ENCODE measurements around the gene ZBTB20. TPM values are rescaled to one million over a fixed set of nuclear protein-coding genes. Genes with fewer than 3 reads are reported as not detected.

Gene ZBTB20
- total RNA-seq, 1 experiment from 2014 or later = 26.5 TPM

DNA sequence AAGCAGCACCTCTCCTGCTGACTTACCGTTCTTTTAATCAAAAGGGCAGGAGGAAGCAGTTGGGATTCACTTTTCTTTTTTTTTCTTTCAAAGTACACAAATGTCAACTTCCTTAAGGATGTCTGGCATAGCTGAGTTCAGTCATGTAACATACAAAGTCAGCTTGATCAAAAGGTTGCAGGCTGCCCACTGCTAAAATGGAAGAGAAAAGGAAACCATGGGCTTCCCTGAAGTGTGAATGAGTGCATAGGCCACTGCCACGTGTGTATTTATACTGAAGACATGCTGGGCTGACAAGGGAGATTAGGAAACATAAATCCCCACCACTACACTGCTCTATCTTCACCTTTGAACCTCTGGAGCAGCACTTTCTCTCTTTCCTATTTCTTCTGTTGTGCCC lies 540.8 kb downstream of the ZBTB20 start:
- TF ChIP-seq, protein P1, sequence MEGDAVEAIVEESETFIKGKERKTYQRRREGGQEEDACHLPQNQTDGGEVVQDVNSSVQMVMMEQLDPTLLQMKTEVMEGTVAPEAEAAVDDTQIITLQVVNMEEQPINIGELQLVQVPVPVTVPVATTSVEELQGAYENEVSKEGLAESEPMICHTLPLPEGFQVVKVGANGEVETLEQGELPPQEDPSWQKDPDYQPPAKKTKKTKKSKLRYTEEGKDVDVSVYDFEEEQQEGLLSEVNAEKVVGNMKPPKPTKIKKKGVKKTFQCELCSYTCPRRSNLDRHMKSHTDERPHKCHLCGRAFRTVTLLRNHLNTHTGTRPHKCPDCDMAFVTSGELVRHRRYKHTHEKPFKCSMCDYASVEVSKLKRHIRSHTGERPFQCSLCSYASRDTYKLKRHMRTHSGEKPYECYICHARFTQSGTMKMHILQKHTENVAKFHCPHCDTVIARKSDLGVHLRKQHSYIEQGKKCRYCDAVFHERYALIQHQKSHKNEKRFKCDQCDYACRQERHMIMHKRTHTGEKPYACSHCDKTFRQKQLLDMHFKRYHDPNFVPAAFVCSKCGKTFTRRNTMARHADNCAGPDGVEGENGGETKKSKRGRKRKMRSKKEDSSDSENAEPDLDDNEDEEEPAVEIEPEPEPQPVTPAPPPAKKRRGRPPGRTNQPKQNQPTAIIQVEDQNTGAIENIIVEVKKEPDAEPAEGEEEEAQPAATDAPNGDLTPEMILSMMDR (conservative IDR thresholded peaks at IDR 0.05) = no peak
- no peak for DNase-seq
- BruUV-seq (replicated peaks) = no TSS peak
- no peak overlapping the region for H3K4me3 ChIP-seq
- ChIA-PET POLR2A (ENCODE audit: unreplicated experiment) (no interaction called here), CTCF (no interaction called here)
- no peaks in the 10 kb centered on the region for H3K9me2 ChIP-seq (ENCODE audit: insufficient read depth)
- intact Hi-C loops (cut with micrococcal nuclease; ENCODE audit: unreplicated experiment) = no loop called here
- H3F3A ChIP-seq (ENCODE audit: insufficient read depth, low read depth) = peaks cover 8% of the 10 kb centered on the region
- no peaks in the 10 kb centered on the region for H3K9me3 ChIP-seq (ENCODE audit: insufficient read depth, low read depth)
- peaks cover 9% of the 10 kb centered on the region; the same call in 1 of the 2 replicates for H3K36me3 ChIP-seq (ENCODE audit: low read depth)
- no peaks in the 10 kb centered on the region for H3K27me3 ChIP-seq (ENCODE audit: insufficient read depth, low read depth)
- peaks cover 15% of the 10 kb centered on the region; the same call in 1 of the 2 replicates for H3K79me2 ChIP-seq (ENCODE audit: low read depth)
- H3K27ac ChIP-seq = no peak overlapping the region
- peaks cover 21% of the 10 kb centered on the region for H3K4me1 ChIP-seq (replicated peaks; ENCODE audit: insufficient read depth)
- H2AFZ ChIP-seq = no peak overlapping the region
- H4K20me1 ChIP-seq (ENCODE audit: insufficient read depth) = no peaks in the 10 kb centered on the region; the same call in 1 of the 2 replicates
- no peak overlapping the region for H3K4me2 ChIP-seq

DNA sequence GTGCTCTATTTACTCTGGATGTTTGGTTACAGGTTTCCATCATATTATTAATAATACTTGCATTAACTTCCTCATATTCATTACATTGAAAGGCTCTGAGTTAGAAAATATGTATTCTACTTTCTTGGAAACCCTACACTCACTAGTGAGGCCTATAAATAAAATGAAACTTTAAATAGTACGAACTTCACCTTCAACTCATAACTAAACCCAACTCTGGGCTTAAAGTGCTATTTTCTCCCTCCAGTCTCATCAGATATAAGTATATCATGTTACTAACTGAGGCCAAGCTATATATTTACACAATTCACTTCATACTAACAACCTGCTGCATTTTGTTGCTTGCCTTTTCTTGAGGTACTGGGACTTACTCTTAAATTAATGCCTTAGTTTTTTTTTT lies 546.5 kb downstream of the ZBTB20 start:
- H3F3A ChIP-seq (ENCODE audit: insufficient read depth, low read depth) = no peaks in the 10 kb centered on the region; the same call in 1 of the 2 replicates
- H3K27ac ChIP-seq = no peak overlapping the region
- no peak for DNase-seq
- no peaks in the 10 kb centered on the region for H3K27me3 ChIP-seq (ENCODE audit: insufficient read depth, low read depth)
- POLR2A ChIA-PET (ENCODE audit: unreplicated experiment) = interaction anchor here (0.7 kb wide), 1 partner anchor 133 kb away, joined by 6 read pairs; no protein-coding TSS in a partner anchor
- H3K9me3 ChIP-seq (ENCODE audit: insufficient read depth, low read depth) = no peaks in the 10 kb centered on the region
- CTCF ChIA-PET = interaction anchor here (0.7 kb wide), 1 partner anchor 1215 kb away, joined by 4 read pairs; no protein-coding TSS in a partner anchor
- no peak for TF ChIP-seq EZH2 (IDR thresholded peaks at IDR 0.05; ENCODE audit: low read depth)
- TF ChIP-seq, protein P1 (conservative IDR thresholded peaks at IDR 0.05) = no peak
- no peaks in the 10 kb centered on the region for H3K4me1 ChIP-seq (replicated peaks; ENCODE audit: insufficient read depth)
- no peaks in the 10 kb centered on the region; the same call in 1 of the 2 replicates for H4K20me1 ChIP-seq (ENCODE audit: insufficient read depth)
- no peak overlapping the region for H3K4me3 ChIP-seq
- no peaks in the 10 kb centered on the region for H3K79me2 ChIP-seq (ENCODE audit: low read depth)
- intact Hi-C loops (cut with micrococcal nuclease; ENCODE audit: unreplicated experiment) = no loop called here
- H3K36me3 ChIP-seq (ENCODE audit: low read depth) = peaks cover 10% of the 10 kb centered on the region; the same call in 1 of the 2 replicates
- no TSS peak for BruUV-seq (replicated peaks)
- H3K4me2 ChIP-seq = no peak overlapping the region
- no peaks in the 10 kb centered on the region for H3K9me2 ChIP-seq (ENCODE audit: insufficient read depth)
- H2AFZ ChIP-seq = no peak overlapping the region

DNA sequence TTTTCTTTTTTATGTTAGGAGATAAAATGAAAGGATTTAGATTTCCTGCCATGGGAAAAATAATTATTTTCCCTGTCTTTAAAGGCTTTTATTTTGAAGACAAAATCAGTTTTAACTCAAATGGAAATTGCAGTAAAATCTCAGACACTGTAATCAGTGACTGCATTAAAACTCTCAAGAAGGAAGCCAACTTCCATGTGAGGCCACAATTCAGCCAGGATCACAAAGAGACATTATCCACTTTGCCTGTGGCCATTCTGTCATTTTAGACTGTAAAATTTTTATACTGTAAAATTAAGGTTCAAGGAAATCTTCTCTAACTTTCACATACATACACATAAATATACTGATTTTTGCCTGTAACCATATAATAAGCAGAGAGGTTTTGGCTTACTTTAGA lies 549.2 kb downstream of the ZBTB20 start:
- DNase-seq = no peak
- intact Hi-C loops (cut with micrococcal nuclease; ENCODE audit: unreplicated experiment) = no loop called here
- Histone ChIP-seq H4K20me1 (ENCODE audit: insufficient read depth) (no peaks in the 10 kb centered on the region; the same call in 1 of the 2 replicates), H3K4me1 (replicated peaks; ENCODE audit: insufficient read depth) (no peaks in the 10 kb centered on the region), H2AFZ (no peak overlapping the region), H3K4me3 (no peak overlapping the region), H3K27ac (no peak overlapping the region), H3K79me2 (ENCODE audit: low read depth) (no peaks in the 10 kb centered on the region), H3K36me3 (ENCODE audit: low read depth) (peaks cover 7% of the 10 kb centered on the region; the same call in 1 of the 2 replicates), H3K9me2 (ENCODE audit: insufficient read depth) (no peaks in the 10 kb centered on the region), H3K27me3 (ENCODE audit: insufficient read depth, low read depth) (no peaks in the 10 kb centered on the region), H3K9me3 (ENCODE audit: insufficient read depth, low read depth) (no peaks in the 10 kb centered on the region), H3F3A (ENCODE audit: insufficient read depth, low read depth) (no peaks in the 10 kb centered on the region; the same call in 1 of the 2 replicates), H3K4me2 (no peak overlapping the region)
- ChIA-PET POLR2A (ENCODE audit: unreplicated experiment) (no interaction called here), CTCF (interaction anchor here (0.6 kb wide), 1 partner anchor 13 kb away, joined by 3 read pairs; no protein-coding TSS in a partner anchor)
- no peak for TF ChIP-seq EZH2 (IDR thresholded peaks at IDR 0.05; ENCODE audit: low read depth)
- TF ChIP-seq, protein P1 (conservative IDR thresholded peaks at IDR 0.05) = no peak
- no TSS peak for BruUV-seq (replicated peaks)

Measured in PC-9 (cell line).